Hematopoietic multipotent progenitor cell treated with erythropoietin and hydrocortisone succinate and interleukin-3 and kit ligand, for 4 days (in vitro differentiated cells): ENCODE measurements around the gene EGFLAM.
"Not testable (repeated sequence)": the region's sequence is repeated elsewhere in the genome, so short reads cannot be mapped to it uniquely, and the experiment has no call there.

Experiments used
- DNase-seq: peaks from one replicate; pipeline ENCODE4 v3.0.0-alpha.2; 2015

Gene EGFLAM

DNA sequence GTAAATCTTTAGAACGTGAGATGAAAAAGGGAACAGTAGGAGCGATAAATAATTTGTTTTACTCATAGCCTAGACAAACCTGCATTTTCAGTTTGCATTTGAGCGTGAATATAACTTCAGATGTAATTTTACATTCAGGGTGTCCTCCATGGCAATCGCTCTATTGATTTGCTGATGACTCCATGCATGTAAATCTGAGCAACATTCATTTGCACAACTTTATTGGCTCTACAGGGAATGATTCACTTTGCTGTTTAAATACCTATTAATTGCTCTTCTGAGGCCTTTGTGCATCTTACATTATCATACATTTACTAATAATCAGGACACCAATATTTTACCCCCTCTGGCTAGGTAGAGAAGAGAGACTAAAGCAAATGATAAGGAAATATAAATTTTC, 122.2 kb downstream of the EGFLAM start:
- DNase-seq: no peak

DNA sequence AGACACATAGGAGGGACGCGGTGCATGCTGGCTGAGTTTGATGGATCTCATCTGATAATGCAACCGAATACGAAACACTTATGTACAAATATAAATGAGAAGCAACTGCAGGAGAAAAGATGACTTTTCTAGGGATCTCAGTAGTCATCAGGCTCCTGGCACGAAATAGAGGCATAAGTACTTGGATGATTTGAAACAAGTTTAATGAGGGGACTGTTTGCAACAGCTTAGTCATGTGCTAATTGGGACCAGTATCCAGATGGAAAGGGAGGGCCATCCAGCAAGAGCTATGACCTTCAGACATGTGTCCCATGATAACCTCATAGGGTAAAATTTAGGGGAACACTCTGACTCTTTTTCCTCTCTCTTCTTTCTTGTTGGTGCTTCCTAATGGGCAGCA, 123.0 kb downstream of the EGFLAM start:
- DNase-seq: no peak

DNA sequence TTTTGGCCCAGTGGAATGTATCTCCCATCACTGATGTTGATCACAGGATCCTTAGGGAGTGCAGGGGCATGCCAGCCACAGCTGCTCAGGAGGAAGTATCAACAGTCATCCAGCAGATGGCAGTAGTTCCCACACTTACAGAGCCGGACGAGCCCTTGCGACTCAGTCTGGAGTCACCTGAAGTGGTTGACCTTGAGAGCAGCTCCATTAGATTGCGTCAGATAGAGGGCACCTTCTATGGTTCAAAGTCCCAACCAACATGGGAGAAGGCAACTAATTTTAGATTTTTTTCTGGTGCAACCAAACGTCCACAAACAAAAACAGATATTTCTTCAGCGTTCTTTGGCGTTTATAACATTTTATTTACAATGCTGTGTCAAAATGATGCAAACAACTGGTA, 124.5 kb downstream of the EGFLAM start:
- DNase-seq: peak; percentile 75

DNA sequence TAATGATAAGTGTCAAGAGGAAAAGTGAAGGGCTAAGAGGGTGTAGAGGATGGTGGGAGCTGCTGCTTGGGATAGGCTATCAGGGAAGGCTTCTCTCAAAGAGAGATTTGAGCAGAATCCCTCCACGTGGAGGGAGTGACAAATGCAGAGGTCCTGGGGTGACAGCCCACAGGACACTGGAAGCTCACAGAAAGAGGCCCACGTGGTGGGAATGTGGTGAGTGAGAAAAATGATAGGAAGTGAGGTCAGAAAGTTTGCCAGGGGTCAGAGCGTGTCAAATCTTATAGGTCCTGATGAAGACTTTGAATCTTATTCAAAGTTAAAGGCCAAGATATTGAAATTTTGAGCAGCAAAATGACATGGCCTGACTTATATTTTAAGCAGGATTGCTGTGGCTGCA, 125.3 kb downstream of the EGFLAM start:
- DNase-seq: no peak

DNA sequence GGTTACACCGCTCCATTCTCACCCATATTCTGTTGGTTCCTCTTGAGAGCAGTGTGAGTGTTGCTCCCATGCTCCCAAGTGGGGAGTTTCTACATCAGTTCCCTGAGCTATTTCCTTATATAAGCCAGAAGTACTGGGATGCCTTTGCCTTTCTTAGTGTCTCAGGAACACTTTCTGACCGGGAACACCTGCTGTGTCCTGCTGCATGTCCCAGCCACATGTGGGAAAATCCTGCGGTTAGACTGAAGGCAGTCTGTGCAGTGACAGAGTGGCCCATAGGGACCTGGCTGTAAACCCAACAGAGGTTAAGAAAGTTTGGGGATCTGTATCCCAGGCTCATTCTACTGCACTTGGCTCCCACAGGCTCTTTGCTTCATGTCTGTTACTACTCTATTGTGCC, 126.0 kb downstream of the EGFLAM start:
- no peak for DNase-seq

DNA sequence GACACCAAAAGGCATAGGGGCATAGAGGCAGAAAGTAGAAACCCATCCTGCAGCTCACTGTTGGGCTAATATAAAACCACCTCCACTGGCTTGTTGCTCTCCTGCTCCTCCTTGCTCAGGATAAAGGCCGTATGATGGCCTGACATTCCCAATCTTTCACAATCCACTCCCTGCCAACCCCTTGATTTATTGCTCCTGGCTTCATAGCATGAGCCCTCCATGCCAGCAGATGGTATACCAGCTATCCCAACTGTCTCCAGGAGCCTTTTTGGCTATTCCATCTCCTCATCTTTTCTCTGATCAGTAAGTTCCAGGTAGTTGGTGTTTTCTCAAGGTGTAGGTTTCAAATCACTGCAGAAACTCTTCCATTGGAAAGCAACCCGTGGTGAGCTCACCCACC, 128.8 kb downstream of the EGFLAM start:
- no peak for DNase-seq

DNA sequence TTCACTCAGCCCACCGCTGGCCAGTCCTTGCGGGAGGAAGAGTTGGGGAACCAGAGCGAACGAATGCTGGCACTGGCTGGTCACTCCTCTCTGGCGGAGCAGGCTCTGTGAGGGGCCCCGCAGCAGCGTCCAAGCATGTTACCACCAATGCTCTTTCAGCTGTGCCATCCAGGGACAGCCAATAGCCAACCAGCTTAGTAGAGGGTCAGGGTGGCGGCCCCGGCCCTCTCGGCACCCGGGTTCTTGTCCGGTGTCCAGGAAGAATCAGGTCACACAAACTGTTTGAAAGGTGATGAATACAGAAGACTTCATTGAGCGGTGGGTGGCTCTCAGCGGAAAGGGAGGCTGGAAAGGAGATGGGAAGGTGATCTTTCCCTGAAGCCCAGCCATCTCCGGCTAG, 135.3 kb downstream of the EGFLAM start:
- no peak for DNase-seq

DNA sequence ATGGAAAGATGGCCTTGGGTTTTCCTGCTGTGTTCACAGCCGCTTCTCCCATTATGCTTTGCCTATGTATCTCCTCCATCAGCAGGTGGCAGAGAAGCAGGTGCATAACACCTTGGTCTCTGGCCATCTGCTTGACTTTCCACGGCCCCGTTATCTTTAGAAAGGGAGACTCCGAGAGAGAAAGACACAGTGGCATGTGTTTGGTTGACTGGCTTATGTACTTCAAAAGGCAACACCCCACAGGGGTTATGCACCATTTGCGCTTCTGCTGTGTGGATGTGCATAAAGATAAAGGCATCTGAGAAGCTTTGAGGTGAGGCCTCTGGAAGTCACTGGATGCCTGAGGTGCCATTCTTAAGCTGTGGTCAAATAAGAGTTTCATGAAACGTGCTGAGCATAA, 138.4 kb downstream of the EGFLAM start:
- no peak for DNase-seq

DNA sequence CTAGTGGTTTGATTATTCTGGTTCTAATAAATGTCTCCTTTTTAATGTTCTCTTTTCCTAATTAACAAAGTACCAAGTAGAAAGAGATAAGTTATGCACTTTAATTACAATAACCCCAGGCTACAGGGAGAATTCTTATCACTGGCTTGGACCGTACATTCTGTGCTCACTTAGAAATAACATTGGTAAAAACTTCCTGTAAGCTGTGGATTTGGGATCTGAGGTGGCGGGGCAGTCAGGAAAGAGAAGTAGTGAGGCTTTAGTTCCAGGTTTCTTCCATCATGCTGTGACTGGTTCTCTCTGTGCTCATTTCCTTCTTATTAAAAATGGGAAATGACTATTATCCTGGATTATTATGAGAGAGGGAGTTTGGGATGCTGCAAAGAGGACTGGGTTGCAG, 142.0 kb downstream of the EGFLAM start:
- DNase-seq: no peak

DNA sequence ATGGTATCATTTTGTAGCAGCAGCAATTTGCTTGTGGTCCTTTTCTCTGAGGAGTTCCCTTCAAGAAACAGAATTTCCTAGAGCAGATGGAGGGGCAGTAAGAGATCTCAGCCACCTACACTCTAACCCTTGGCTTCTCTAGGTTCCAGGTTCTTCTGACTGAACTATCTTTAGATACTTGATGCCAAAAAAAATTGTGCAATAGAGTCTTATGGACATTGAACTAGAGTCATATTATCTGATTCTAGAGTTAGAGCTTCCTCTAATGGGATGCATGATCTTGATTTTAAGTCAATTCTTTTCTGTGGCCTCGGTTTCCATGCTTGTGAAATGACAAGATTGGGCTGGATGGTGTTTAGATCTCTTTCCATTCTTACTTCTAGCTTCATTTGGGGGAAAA, 142.8 kb downstream of the EGFLAM start:
- DNase-seq: no peak

DNA sequence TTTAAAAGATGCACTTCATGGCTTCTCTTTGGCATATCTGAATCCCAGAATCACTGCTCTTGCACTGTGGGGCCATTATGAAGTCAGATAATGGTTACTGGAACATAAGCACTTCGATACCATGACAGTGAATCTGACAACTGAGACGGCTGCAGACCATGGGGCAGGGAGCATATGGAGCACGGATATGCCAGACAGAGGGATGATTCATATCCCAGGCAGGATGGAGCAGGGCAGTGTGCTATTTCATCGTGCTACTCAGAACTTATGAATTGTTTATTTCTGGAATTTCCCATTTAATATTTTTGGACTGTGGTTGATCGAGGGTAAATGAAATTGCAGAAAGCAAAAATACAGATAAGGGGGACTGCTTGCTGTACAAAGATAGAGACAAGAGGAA, 145.0 kb downstream of the EGFLAM start:
- DNase-seq: no peak

DNA sequence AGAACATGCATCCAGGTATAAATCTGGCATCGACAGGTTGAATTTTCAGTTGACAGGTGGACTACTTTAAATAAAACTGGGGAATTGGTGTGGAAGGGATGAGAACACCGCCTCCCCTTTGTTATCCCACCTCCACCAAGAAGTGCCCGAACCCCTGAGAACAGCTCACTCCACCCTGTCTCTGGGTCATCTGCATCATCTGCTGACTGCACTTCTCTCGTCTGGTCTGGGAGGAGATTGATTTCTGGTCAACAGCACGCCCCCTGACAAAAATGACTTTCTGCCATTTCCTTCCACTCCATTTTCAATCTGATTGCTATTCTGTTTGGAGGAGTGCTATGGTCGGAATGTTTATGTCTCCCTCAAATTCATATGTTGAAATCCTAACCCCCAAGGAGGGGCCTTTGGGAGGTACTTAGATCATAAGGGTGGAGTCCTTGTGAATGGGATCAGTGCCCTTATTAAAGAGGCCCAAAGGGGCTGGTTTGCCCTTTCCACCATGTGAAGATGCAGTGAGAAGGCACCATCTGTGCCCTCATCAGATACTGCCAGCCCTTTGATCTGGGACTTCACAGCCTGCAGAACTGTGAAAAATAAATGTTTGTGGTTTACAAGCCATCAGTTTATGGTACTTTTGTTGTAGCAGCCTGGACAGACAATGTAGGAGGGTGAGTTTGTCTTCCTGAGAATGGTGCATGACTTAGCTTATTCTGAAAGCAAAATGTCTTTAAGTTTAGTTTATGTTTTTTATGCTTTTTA, 145.7 kb downstream of the EGFLAM start:
- no peak for DNase-seq

DNA sequence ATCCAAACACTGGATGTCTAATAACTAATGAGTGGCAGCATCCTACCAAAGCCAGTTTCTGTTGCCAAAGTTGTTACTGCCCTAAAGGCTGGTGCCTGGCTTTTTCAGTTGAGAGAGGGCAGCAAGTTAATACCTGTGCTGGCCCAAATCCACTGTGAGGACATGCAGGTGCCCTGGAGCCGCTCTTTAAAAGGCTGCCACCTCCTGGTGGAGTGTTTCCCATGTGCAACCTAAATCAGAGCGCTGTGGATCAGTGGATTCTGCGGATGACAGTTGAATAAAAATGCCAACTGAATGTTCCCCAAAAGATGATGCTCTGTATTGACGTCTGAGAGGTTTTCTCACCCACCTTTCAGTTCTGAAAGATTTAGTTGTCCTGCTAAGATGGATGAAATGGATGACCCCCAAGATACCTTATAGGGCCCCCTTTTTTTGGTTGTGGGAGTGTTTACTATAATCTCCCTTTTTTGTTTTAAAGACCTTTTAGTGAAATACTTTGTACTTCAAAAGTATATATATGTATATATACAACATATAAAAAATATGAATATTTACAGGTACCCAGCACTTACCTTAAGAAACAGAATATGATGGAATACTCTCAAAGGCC, 146.4 kb downstream of the EGFLAM start:
- no peak for DNase-seq

DNA sequence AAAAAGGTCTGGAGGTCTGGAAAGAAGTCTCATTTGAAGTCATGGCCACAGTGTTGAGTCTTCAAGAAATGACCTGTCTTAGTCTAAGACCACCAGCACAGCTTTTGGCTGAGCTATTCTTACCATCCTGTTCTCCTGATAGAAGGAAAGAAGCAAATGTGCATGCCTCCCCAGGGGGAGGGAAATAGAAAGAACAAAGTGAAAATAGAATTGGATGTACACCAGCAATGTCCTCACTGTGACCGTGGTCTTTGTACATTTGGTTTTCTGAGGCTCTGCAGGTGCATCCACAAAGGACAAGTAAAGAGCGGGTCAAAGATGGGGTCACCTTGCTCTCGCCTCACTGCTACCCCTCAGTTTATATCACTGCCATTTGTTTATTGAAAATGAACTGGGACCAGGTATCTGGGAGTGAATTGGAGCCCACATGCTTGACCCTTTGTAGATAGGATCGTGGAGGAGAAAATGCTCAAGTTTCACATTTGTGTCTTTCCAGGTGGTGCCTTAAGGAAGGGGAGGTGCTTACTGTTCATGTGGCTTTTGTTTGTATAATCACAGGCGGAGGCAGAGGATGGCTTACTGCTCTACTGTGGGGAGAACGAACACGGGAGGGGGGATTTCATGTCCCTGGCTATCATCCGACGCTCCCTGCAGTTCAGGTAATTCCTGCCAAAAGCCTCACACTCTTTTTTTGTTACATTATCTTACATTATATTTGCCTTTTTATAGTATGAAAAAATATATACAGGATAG, 150.3 kb downstream of the EGFLAM start:
- no peak for DNase-seq

DNA sequence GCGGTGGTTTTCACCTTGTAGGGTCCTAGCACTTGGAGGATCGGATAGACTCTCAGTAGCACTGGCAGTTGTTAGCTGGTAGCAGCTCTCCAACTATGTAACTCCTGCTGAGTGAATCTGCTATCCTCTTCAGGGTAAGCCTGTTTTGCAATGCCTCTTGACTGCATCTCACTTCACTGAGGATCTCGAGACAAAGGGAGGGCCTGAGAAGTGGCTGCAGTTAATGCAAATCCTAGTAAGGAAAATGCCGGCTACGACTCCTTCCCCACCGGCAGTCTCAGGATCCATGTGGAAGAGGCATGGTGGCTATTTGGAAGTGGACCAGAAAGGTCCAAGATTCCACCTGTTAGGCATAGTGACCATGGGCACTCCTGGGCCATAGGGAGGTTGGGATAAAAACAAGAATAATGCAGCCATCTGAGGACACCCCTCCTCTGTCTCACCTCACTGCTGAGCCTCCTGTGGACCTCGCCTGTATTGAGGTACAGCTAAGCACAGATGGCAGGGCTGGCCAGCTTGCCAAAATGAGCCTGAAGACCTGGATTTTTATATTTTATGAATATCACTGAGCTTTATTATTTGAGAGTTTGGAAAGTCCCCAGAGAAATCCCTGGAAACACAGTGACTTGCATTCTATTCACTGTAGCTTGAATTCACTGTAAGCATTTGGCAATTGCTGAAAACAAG, 152.1 kb downstream of the EGFLAM start:
- DNase-seq: no peak

DNA sequence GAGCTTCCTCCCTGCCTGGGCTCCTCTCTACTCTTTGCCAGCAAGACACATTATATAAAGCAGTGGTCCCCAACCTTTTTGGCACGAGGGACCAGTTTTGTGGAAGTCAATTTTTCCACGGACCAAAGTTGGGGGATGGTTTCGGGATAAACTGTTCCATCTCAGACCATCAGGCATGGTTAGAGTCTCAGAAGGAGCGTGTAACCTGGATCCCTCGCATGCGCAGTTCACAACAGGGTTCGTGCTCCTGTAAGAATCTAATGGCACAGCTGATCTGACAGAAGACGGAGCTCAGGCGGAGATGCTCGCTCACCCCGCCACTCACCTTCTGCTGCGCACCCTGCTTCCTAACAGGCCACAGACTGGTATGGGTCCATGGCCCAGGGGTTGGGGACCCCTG, 155.3 kb downstream of the EGFLAM start:
- DNase-seq: no peak

DNA sequence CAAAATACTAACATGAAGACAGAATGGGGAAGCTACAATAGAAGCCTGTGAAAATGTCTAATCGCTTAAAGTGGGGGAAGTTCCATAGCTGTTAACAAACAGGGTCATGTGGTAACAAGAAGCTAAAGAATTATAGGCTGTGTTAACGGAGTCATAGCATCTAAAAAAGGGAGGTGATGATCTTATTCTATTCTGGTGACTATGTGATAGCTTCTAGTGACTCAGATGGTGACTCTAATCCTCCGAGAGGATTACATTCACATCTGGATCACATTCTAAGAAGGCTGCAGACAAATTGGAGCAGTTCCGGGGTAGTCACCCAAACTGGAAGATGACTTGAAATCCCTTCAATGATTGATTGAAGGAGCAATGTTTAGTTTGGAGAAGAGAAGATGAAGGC, 156.0 kb downstream of the EGFLAM start:
- no peak for DNase-seq

DNA sequence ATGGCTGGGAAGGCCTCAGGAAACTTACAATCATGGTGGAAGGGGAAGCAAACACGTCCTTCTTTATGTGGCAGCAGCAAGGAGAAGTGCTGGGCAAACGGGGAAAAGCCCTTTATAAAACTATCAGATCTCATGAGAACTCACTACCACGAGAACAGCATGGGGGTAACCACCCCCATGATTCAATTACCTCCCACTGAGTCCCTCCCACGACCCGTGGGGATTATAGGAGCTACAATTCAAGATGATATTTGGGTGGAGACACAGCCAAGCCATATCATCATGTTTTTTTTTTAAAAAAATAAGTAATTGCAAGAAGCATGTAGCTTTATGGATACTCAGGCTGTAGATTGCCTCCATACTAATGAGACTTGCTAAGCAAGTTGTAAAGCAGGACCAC, 157.4 kb downstream of the EGFLAM start:
- DNase-seq: not testable (repeated sequence)

DNA sequence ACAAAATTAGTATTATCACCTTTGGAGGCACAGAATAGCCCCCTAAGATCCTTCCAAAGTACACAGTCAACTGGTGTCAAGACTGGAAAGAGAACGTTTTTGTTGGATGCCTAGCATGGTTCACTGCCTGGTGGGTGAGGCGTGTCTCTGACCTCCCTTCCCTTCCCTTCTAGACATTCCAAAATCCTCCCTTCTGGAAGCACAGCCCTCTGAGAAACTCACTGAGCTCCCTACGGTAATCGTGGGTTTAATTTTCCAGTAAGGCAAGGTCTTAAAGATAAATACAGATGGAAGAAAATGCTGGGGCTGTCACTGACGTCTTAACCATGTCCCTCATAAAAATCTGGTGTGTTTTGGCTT, 159.3 kb downstream of the EGFLAM start:
- no peak for DNase-seq

DNA sequence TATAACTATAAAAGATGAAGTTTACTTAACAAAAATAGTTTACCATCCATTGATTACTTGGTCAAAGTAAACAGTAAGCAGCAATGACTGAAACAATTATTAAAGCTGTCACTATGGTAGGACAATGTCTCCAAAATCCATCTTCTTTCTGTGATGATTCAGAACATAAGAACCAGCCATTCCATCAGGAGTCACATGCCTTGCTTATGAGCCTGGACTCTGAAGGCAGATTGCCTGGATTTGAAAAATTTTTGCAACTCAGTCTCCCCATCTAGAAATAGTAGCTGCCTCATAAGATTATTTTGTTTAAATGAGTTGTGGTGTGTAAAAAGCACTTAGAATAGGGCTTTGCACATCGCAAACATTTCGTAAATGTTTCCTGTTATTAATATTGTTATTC, 161.9 kb downstream of the EGFLAM start:
- DNase-seq: no peak

DNA sequence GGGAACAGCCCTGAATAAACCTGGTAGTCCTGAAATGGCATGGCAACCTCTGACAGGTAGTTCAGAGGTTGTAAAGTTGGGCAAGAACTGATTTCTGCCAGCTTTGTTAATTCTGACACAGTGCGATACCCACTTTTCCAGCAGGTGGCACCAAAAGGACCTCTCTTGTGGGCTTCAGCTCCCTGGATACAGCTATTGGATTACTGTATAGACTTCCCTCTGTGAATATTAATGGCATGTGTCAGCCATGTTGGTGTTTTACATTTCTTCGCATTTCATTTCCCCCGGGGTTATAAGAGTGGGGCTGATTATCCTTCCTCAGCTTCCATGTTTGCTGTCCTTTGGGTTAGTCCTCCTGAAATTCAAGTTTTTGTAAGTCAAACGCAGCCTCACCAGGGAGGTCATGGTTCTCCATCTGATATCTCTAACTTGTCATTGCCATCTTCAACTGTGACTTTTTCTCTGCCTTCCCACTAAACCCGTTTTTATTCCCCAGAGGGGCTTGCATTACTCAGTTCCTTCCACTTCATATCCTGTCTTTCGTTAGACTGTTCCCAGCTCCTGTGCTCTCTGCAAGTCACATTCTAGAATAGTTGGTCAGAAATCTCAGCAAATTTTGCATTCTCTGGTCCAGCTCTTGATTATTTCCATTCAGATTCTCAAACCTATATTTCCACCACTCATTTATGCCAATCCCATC, 162.5 kb downstream of the EGFLAM start:
- peak; percentile 61 for DNase-seq

DNA sequence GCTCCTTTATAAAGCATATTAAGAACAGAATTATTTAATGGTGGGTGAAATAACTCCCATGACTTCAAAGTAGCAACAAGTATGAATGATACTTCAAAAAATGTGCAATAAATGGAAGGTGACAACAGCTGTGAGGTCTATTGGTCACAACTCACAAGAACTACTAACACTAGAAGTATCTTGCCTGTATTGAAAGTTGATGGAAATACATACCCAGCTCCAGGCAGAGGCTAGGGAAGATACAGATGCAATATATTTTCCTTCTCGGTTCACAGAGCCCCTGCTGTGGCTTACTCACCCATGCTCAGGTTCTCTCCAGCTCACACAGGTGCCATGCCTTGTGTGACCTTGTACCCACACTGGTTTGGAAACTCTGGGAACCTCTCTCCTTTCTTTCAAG, 164.3 kb downstream of the EGFLAM start:
- no peak for DNase-seq
